GM12878 (cell line): Measurements from ENCODE around the gene CLDN6. TPM values are rescaled to one million over a fixed set of nuclear protein-coding genes. Genes with fewer than 3 reads are reported as not detected.

Source experiments
- ATAC-seq: fragments of 200-7000 bp; cut with Tn5 transposase; 3 replicates; pipeline ENCODE4 v1.9.1; 2020; ENCODE audit warnings: mild to moderate bottlenecking, moderate library complexity
- BruUV-seq: library from RNA; stranded (reverse); fragments of 400-500 nt; replicated peaks from 2 replicates; lab custom pipeline; 2021; lab: Mats Ljungman, UMichigan
- CTCF ChIA-PET: fragments of 300-600 bp; sonication (Branson Sonifier 250); formaldehyde crosslinking; extraction: SDS; loops from one replicate; lab custom pipeline; 2021; ENCODE audit warnings: inconsistent platforms; lab: Yijun Ruan, JAX
- POLR2A ChIA-PET: fragments of 350-600 bp; formaldehyde crosslinking; extraction: SDS; loops from one replicate; lab custom pipeline; 2021; ENCODE audit warnings: inconsistent platforms; lab: Charles Lee
- RAD21 ChIA-PET: fragments of 300-600 bp; sonication (Branson Sonifier 250); formaldehyde crosslinking; loops from one replicate; lab custom pipeline; 2023; ENCODE audit warnings: antibody characterized with exemption; ENCODE audit not compliant: unreplicated experiment; lab: Charles Lee
- SMC1A ChIA-PET: fragments of 300-600 bp; sonication (Branson Sonifier 250); formaldehyde crosslinking; loops from one replicate; lab custom pipeline; 2023; ENCODE audit not compliant: unreplicated experiment, uncharacterized antibody; lab: Charles Lee
- DNase-seq: peaks from one replicate; pipeline ENCODE4 v3.0.0-alpha.2; 2011; ENCODE audit warnings: low read depth, low spot score
- FAIRE-seq: peaks from 3 replicates; lab custom pipeline; 2011; peaks lifted over from hg19 to GRCh38; lab: Jason Lieb, UNC
- H2AFZ ChIP-seq: 2 replicates; pipeline ENCODE4 v1.6.0; 2011; ENCODE audit warnings: low read depth, low read length, control low read depth; ENCODE audit not compliant: control insufficient read depth
- H3K27ac ChIP-seq: 2 replicates; pipeline ENCODE4 v1.5.1; 2011; ENCODE audit warnings: control low read depth; ENCODE audit not compliant: control insufficient read depth, insufficient read depth
- H3K27me3 ChIP-seq, 2 experiments: replicated peaks in 1 of 2; 2 replicates each; pipeline versions ENCODE4 v1.6.0 to v1.6.1; 2011; ENCODE audit warnings: low read length in 1 of 2; ENCODE audit not compliant: control insufficient read depth in 2 of 2, insufficient read depth in 2 of 2
- H3K36me3 ChIP-seq, 2 experiments: 2 replicates each; pipeline ENCODE4 v1.5.1; 2011; ENCODE audit warnings: low read length in 1 of 2; ENCODE audit not compliant: control insufficient read depth in 2 of 2, insufficient read depth in 2 of 2
- H3K4me1 ChIP-seq: 2 replicates; pipeline ENCODE4 v1.6.1; 2011; ENCODE audit warnings: mild to moderate bottlenecking, low read length, moderate library complexity, mixed read lengths; ENCODE audit not compliant: control insufficient read depth, insufficient read depth
- H3K4me2 ChIP-seq: 2 replicates; pipeline ENCODE4 v1.6.0; 2011; ENCODE audit warnings: control low read depth; ENCODE audit not compliant: control insufficient read depth, insufficient read depth
- H3K4me3 ChIP-seq: fragments of 200-600 bp; sonication (generic); 2 replicates; pipeline ENCODE4 v1.5.1; 2016
- H3K79me2 ChIP-seq: 2 replicates; pipeline ENCODE4 v1.6.0; 2011; ENCODE audit warnings: low read length; ENCODE audit not compliant: control insufficient read depth, insufficient read depth
- H3K9ac ChIP-seq: 2 replicates; pipeline ENCODE4 v1.8.0; 2011; ENCODE audit warnings: low read length, control low read depth, mixed read lengths; ENCODE audit not compliant: control insufficient read depth, insufficient read depth
- H3K9me3 ChIP-seq: replicated peaks from 3 replicates; pipeline ENCODE4 v1.5.1; 2011; ENCODE audit warnings: mild to moderate bottlenecking, low read length; ENCODE audit not compliant: control insufficient read depth, insufficient read depth
- H4K20me1 ChIP-seq: 2 replicates; pipeline ENCODE4 v1.6.0; 2011; ENCODE audit not compliant: control insufficient read depth, insufficient read depth
- HDAC6 ChIP-seq: fragments of 200-600 bp; sonication (generic); IDR thresholded peaks from one replicate; pipeline ENCODE4 v1.8.0; 2017; ENCODE audit warnings: antibody characterized with exemption; ENCODE audit not compliant: unreplicated experiment
- MTA3 ChIP-seq: IDR thresholded peaks from 2 replicates; pipeline ENCODE4 v1.6.1; 2012; ENCODE audit warnings: low read length, inconsistent platforms, borderline replicate concordance
- PRDM15 ChIP-seq: fragments of 450-650 bp; formaldehyde crosslinking; IDR thresholded peaks from 2 replicates; pipeline ENCODE4 v1.4.0; 2020; ENCODE audit warnings: mild to moderate bottlenecking, moderate library complexity
- SMAD1 ChIP-seq: fragments of 450-650 bp; IDR thresholded peaks from 2 replicates; pipeline ENCODE4 v1.6.1; 2018; ENCODE audit warnings: mild to moderate bottlenecking, low read depth; ENCODE audit not compliant: partially characterized antibody
- TARDBP ChIP-seq: IDR thresholded peaks from 2 replicates; pipeline ENCODE4 v1.6.1; 2016; ENCODE audit warnings: borderline replicate concordance
- ZBTB11 ChIP-seq: fragments of 450-650 bp; formaldehyde crosslinking; IDR thresholded peaks from 2 replicates; pipeline ENCODE4 v1.5.0; 2022; ENCODE audit warnings: mild to moderate bottlenecking, missing genetic modification characterization
- ZNF622 ChIP-seq: fragments of 450-650 bp; IDR thresholded peaks from 2 replicates; pipeline ENCODE4 v1.6.1; 2017; ENCODE audit warnings: mild to moderate bottlenecking, inconsistent platforms
- WGBS: methylation state at CpG from one replicate; pipeline ENCODE4 v1.1.6; 2016; ENCODE audit warnings: low lambda C conversion rate; ENCODE audit not compliant: insufficient replicate concordance, insufficient coverage; ENCODE audit errors: missing lambda C conversion rate; 5-methylcytosine and 5-hydroxymethylcytosine counted together
- in situ Hi-C: fragments of 300-500 bp; cut with MboI; formaldehyde crosslinking; loops from 9 replicates; pipeline ENCODE4 v1.14.3; 2018; ENCODE audit warnings: mixed read lengths
- intact Hi-C: fragments of 100-400 bp; cut with micrococcal nuclease; formaldehyde crosslinking; loops from one replicate; pipeline ENCODE4 v1.14.2; 2022; ENCODE audit not compliant: unreplicated experiment
- polyA plus RNA-seq, 11 experiments: library from polyadenylated mRNA; depleted of rRNA in 4 of 11; unstranded in 6 of 11; stranded (reverse) in 5 of 11; fragments of >200 nt; fragmentation: Nextera tagmentation in 4 of 11; fragmentation: Illumina TruSeq in 1 of 11; extraction: Ambion mirVana in 4 of 11; extraction: Trizol in 1 of 11; gene quantifications; 1 replicate in 1 of 11; 2 replicates in 10 of 11; pipeline versions ENCODE4 v1.2.1 to v1.2.3, GENCODE V29; 2011 to 2016; ENCODE audit warnings: inconsistent platforms in 2 of 11, missing spikeins in 2 of 11, low read depth in 1 of 11
- total RNA-seq, 4 experiments: library from RNA; depleted of rRNA in 3 of 4; stranded (reverse); fragments of >200 nt in 3 of 4; fragmentation: Illumina TruSeq in 1 of 4; extraction: Trizol in 1 of 4; gene quantifications; 2 replicates each; pipeline versions ENCODE4 v1.2.1 to v1.2.3, GENCODE V29; 2013 to 2021

Gene CLDN6
- total and polyA plus RNA-seq, 10 of the 15 experiments (the other 5 are each of a cell fraction or from before 2014, with no cell fraction given), result 0.15 to 0.26 (median 0.23) TPM; not detected in 7

DNA sequence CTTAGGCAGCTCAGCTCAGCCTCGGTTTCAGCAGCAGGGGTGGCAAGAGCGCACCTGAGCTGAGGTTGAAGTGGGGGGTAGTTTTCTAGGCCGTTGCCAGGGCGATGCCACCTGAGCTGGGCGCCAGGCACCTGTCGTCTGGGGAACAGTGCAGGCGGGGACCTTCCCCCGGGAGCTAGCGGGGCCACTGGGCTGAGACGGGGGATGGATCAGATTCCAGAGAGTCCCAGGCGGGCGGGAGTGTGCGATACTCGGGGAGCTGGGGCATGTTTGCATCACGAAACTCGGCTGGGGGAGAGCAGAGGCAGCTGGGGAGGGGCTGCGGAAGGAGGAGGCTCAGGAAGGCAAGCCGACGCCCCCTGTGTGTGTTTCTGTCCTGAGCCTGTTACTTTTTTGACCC, 5.7 kb downstream of the CLDN6 start:
- ATAC-seq (no peak), FAIRE-seq (no peak), DNase-seq (no peak)
- Histone ChIP-seq H3K4me1 (peaks cover 12% of the 10 kb centered on the region), H3K27me3 (peaks cover 0 to 17% of the 10 kb centered on the region in 2 experiments), H3K4me3 (no peak overlapping the region), H2AFZ (no peak overlapping the region), H3K4me2 (no peak overlapping the region), H3K79me2 (no peaks in the 10 kb centered on the region), H3K27ac (no peak overlapping the region), H3K36me3 (no peaks in the 10 kb centered on the region), H3K9me3 (no peaks in the 10 kb centered on the region), H3K9ac (no peak overlapping the region), H4K20me1 (no peaks in the 10 kb centered on the region)
- TF ChIP-seq HDAC6, result no peak
- ChIA-PET POLR2A (no interaction called here), CTCF (no interaction called here), RAD21 (no interaction called here), SMC1A (no interaction called here)
- in situ Hi-C loops, result no loop called here
- WGBS, result 23% methylated on average over 14 of the region's 19 CpGs
- no TSS peak for BruUV-seq
- intact Hi-C loops, result no loop called here

- BruUV-seq, result no TSS peak
- RAD21 ChIA-PET, result interaction anchor here (1.2 to 2.1 kb wide), 2 partner anchors 10 to 18 kb away, joined by 5 to 7 read pairs; partner anchors contain the start of gene TNFRSF12A
- ATAC-seq, result no peak
Measured at GRCh38 chr16:3010510-3010909, 7.5 kb downstream of the CLDN6 start.

More at GRCh38 chr16:3010510-3010909, 7.5 kb downstream of the CLDN6 start:
- no peak for TF ChIP-seq PRDM15 (CRISPR knock-in tag)
- no peak for TF ChIP-seq MTA3
- TF ChIP-seq TARDBP, result no peak
- TF ChIP-seq SMAD1, result no peak
- no peak for TF ChIP-seq ZNF622
- TF ChIP-seq ZBTB11, result no peak
- no peaks in the 10 kb centered on the region for H3K9me3 ChIP-seq
- no peak overlapping the region for H3K9ac ChIP-seq
- H3K36me3 ChIP-seq, result no peaks in the 10 kb centered on the region
- no peaks in the 10 kb centered on the region for H4K20me1 ChIP-seq
- CTCF ChIA-PET, result interaction anchor here (11.3 kb wide), 1 partner anchor 16 kb away, joined by 421 read pairs; the partner anchor contains the start of genes CLDN6, HCFC1R1, THOC6 and TNFRSF12A
- in situ Hi-C loops, result no loop called here
- SMC1A ChIA-PET, result no interaction called here
- 76% methylated on average over 8 of the region's 8 CpGs for WGBS
- no peak overlapping the region for H3K4me3 ChIP-seq
- no peak overlapping the region for H3K27ac ChIP-seq
- no peak for DNase-seq
- POLR2A ChIA-PET, result interaction anchor here (1.6 kb wide), 1 partner anchor 9 kb away, joined by 5 read pairs; the partner anchor contains the start of gene TNFRSF12A
- no peak overlapping the region for H2AFZ ChIP-seq
- intact Hi-C loops, result no loop called here
- no peak for FAIRE-seq
- no peak overlapping the region for H3K4me2 ChIP-seq
- no peaks in the 10 kb centered on the region for H3K79me2 ChIP-seq
- H3K27me3 ChIP-seq, result peaks cover 0 to 17% of the 10 kb centered on the region in 2 experiments
- peaks cover 17% of the 10 kb centered on the region for H3K4me1 ChIP-seq
